IMR-90 (cell line): ENCODE results near the gene NEDD4L. TPM values are rescaled to one million over a fixed set of nuclear protein-coding genes. Genes with fewer than 3 reads are reported as not detected.

Source experiments
- ATAC-seq: fragments of 200-7000 bp; cut with Tn5 transposase; 2 replicates; pipeline ENCODE4 v1.9.1; 2020; ENCODE audit warnings: low read depth, mild to moderate bottlenecking, moderate library complexity
- BruUV-seq: library from RNA; stranded (reverse); fragments of 400-500 nt; replicated peaks from 2 replicates; lab custom pipeline; 2021; lab: Mats Ljungman, UMichigan
- CTCF ChIA-PET: fragments of 300-600 bp; formaldehyde crosslinking; extraction: SDS; loops from one replicate; lab custom pipeline; 2021; ENCODE audit warnings: antibody characterized with exemption; lab: Yijun Ruan, JAX
- POLR2A ChIA-PET: fragments of 300-600 bp; sonication (Branson Sonifier 250); formaldehyde crosslinking; loops from one replicate; lab custom pipeline; 2022; ENCODE audit warnings: antibody characterized with exemption; ENCODE audit not compliant: unreplicated experiment; lab: Charles Lee
- DNase-seq: peaks from one replicate; pipeline ENCODE4 v3.0.0; 2013
- H2AFZ ChIP-seq: replicated peaks from 2 replicates; pipeline ENCODE3; 2013; ENCODE audit warnings: low read length, mild to moderate bottlenecking; ENCODE audit not compliant: poor library complexity
- H2AK5ac ChIP-seq: 2 replicates; pipeline ENCODE4 v1.6.1; 2013; ENCODE audit warnings: low read depth, low read length, inconsistent platforms
- H2AK9ac ChIP-seq: replicated peaks from 2 replicates; pipeline ENCODE3; 2013; ENCODE audit warnings: mild to moderate bottlenecking, low read depth, low read length, moderate library complexity; ENCODE audit not compliant: poor library complexity
- H2BK120ac ChIP-seq: 2 replicates; pipeline ENCODE4 v1.6.1; 2013; ENCODE audit warnings: low read depth, low read length, inconsistent platforms
- H2BK15ac ChIP-seq: 3 replicates; pipeline ENCODE4 v1.6.1; 2013; ENCODE audit warnings: low read depth, low read length, inconsistent platforms
- H2BK20ac ChIP-seq: 2 replicates; pipeline ENCODE4 v1.6.1; 2013; ENCODE audit warnings: low read depth, mild to moderate bottlenecking, inconsistent platforms, low read length, moderate library complexity
- H2BK5ac ChIP-seq: 2 replicates; pipeline ENCODE4 v1.6.1; 2013; ENCODE audit warnings: mild to moderate bottlenecking, low read depth, low read length, inconsistent platforms; ENCODE audit not compliant: poor library complexity, severe bottlenecking
- H3K14ac ChIP-seq: replicated peaks from 2 replicates; pipeline ENCODE4 v1.6.1; 2013; ENCODE audit warnings: low read depth, low read length, inconsistent platforms
- H3K18ac ChIP-seq: 2 replicates; pipeline ENCODE4 v1.6.1; 2013; ENCODE audit warnings: low read depth, low read length, control low read depth
- H3K23ac ChIP-seq: 2 replicates; pipeline ENCODE4 v1.6.1; 2013; ENCODE audit warnings: low read depth, low read length, inconsistent platforms
- H3K27ac ChIP-seq: 2 replicates; pipeline ENCODE4 v1.5.1; 2013; ENCODE audit warnings: mild to moderate bottlenecking, control low read depth, low read length; ENCODE audit not compliant: insufficient read depth
- H3K27me3 ChIP-seq: 2 replicates; pipeline ENCODE4 v1.6.1; 2013; ENCODE audit warnings: low read length; ENCODE audit not compliant: control insufficient read depth, insufficient read depth
- H3K36me3 ChIP-seq: 2 replicates; pipeline ENCODE4 v1.6.1; 2013; ENCODE audit warnings: low read length, mixed read lengths; ENCODE audit not compliant: control insufficient read depth, insufficient read depth
- H3K4ac ChIP-seq: 2 replicates; pipeline ENCODE4 v1.6.1; 2013; ENCODE audit warnings: low read depth, low read length, inconsistent platforms
- H3K4me1 ChIP-seq: 2 replicates; pipeline ENCODE4 v1.6.1; 2013; ENCODE audit warnings: low read length, mixed read lengths; ENCODE audit not compliant: control insufficient read depth, insufficient read depth
- H3K4me2 ChIP-seq: 2 replicates; pipeline ENCODE4 v1.6.1; 2013; ENCODE audit warnings: low read depth, mild to moderate bottlenecking, control low read depth, low read length, moderate library complexity
- H3K4me3 ChIP-seq: 2 replicates; pipeline ENCODE4 v1.5.1; 2013; ENCODE audit warnings: low read depth, mild to moderate bottlenecking, control low read depth, low read length, moderate library complexity; ENCODE audit not compliant: insufficient read depth
- H3K56ac ChIP-seq: 2 replicates; pipeline ENCODE4 v1.6.1; 2013; ENCODE audit warnings: low read length, inconsistent platforms; ENCODE audit not compliant: insufficient read depth; ENCODE audit errors: extremely low read depth
- H3K79me1 ChIP-seq, 2 experiments: 2 replicates each; pipeline ENCODE4 v1.6.1; 2013; ENCODE audit warnings: low read length in 2 of 2, inconsistent platforms in 1 of 2, low read depth in 1 of 2
- H3K9ac ChIP-seq: 2 replicates; pipeline ENCODE4 v1.6.1; 2013; ENCODE audit warnings: low read depth, low read length, control low read depth
- H3K9me1 ChIP-seq: 2 replicates; pipeline ENCODE4 v1.6.1; 2013; ENCODE audit warnings: low read length, inconsistent platforms; ENCODE audit not compliant: insufficient read depth
- H3K9me3 ChIP-seq: 2 replicates; pipeline ENCODE4 v1.6.1; 2013; ENCODE audit warnings: low read length; ENCODE audit not compliant: control insufficient read depth, insufficient read depth
- H4K20me1 ChIP-seq: 2 replicates; pipeline ENCODE4 v1.6.1; 2013; ENCODE audit warnings: low read length, inconsistent platforms; ENCODE audit not compliant: insufficient read depth
- H4K5ac ChIP-seq: 2 replicates; pipeline ENCODE4 v1.6.1; 2013; ENCODE audit warnings: mild to moderate bottlenecking, low read depth, low read length, control low read depth
- H4K8ac ChIP-seq, 2 experiments: 2 replicates each; pipeline ENCODE4 v1.6.1; 2013; ENCODE audit warnings: low read depth in 2 of 2, low read length in 2 of 2, control low read depth in 1 of 2, inconsistent platforms in 1 of 2
- H4K91ac ChIP-seq: 2 replicates; pipeline ENCODE4 v1.6.1; 2013; ENCODE audit warnings: low read depth, low read length, inconsistent platforms; ENCODE audit not compliant: insufficient read depth
- BHLHE40 ChIP-seq: fragments of 150-350 bp; IDR thresholded peaks from 2 replicates; pipeline ENCODE4 v1.6.1; 2016; ENCODE audit warnings: mild to moderate bottlenecking, low read depth, low read length
- CEBPB ChIP-seq: IDR thresholded peaks from 2 replicates; pipeline ENCODE4 v1.6.1; 2012; ENCODE audit warnings: low read depth, low read length, improper control_type of control experiment
- FOS ChIP-seq: fragments of 150-350 bp; IDR thresholded peaks from 2 replicates; pipeline ENCODE4 v1.6.1; 2016; ENCODE audit warnings: low read depth, low read length
- MAFK ChIP-seq: IDR thresholded peaks from 2 replicates; pipeline ENCODE4 v1.6.1; 2012; ENCODE audit warnings: low read depth, low read length, improper control_type of control experiment
- MXI1 ChIP-seq: IDR thresholded peaks from 2 replicates; pipeline ENCODE4 v1.6.1; 2012; ENCODE audit warnings: low read depth, mild to moderate bottlenecking, low read length, moderate library complexity, borderline replicate concordance
- NFE2L2 ChIP-seq: fragments of 150-350 bp; IDR thresholded peaks from 2 replicates; pipeline ENCODE4 v1.6.1; 2016; ENCODE audit warnings: low read depth, mild to moderate bottlenecking, low read length
- POLR2A ChIP-seq: IDR thresholded peaks from 2 replicates; pipeline ENCODE4 v1.6.1; 2012; ENCODE audit warnings: mild to moderate bottlenecking, low read depth, low read length
- RAD21 ChIP-seq: IDR thresholded peaks from 2 replicates; pipeline ENCODE4 v1.6.1; 2012; ENCODE audit warnings: low read length, improper control_type of control experiment
- RCOR1 ChIP-seq: IDR thresholded peaks from 2 replicates; pipeline ENCODE4 v1.6.1; 2012; ENCODE audit warnings: mild to moderate bottlenecking, low read length, improper control_type of control experiment; ENCODE audit not compliant: insufficient replicate concordance
- RFX5 ChIP-seq: IDR thresholded peaks from 2 replicates; pipeline ENCODE4 v1.8.0; 2012; ENCODE audit warnings: low read depth, mild to moderate bottlenecking, low read length, moderate library complexity
- SMC3 ChIP-seq: fragments of 150-350 bp; IDR thresholded peaks from 2 replicates; pipeline ENCODE4 v1.6.1; 2016; ENCODE audit warnings: low read depth, mild to moderate bottlenecking, antibody characterized with exemption, low read length, moderate library complexity
- USF2 ChIP-seq: fragments of 150-350 bp; IDR thresholded peaks from 2 replicates; pipeline ENCODE4 v1.6.1; 2017; ENCODE audit warnings: mild to moderate bottlenecking, antibody characterized with exemption, low read length, low read depth
- WGBS, 2 experiments: methylation state at CpG; one replicate each; pipeline versions ENCODE4 v1.1.5 to v1.1.7; 2013; ENCODE audit warnings: missing lambda C conversion rate in 2 of 2; ENCODE audit not compliant: insufficient read length in 1 of 2; ENCODE audit errors: extremely low coverage in 2 of 2; 5-methylcytosine and 5-hydroxymethylcytosine counted together
- dilution Hi-C: fragments of 300-500 bp; cut with HindIII; formaldehyde crosslinking; loops from one replicate; pipeline ENCODE4 v1.14.3; 2018; ENCODE audit warnings: low sequenced_read_pairs; ENCODE audit not compliant: unreplicated experiment
- in situ Hi-C: fragments of 300-500 bp; cut with MboI; formaldehyde crosslinking; loops from 3 replicates; pipeline ENCODE4 v1.14.3; 2019; ENCODE audit warnings: low sequenced_read_pairs, inconsistent platforms, mixed read lengths
- intact Hi-C: fragments of 100-400 bp; cut with micrococcal nuclease; formaldehyde crosslinking; loops from 2 replicates; pipeline ENCODE4 v1.10.0; 2022
- polyA plus RNA-seq, 3 experiments: library from polyadenylated mRNA; depleted of rRNA; stranded (reverse); fragments of >200 nt; gene quantifications; 2 replicates each; pipeline ENCODE4 v1.2.3, GENCODE V29; 2012; ENCODE audit warnings: low replicate concordance in 1 of 3
- total RNA-seq: library from RNA; depleted of rRNA; stranded (reverse); fragments of >200 nt; gene quantifications from 2 replicates; pipeline ENCODE4 v1.2.3, GENCODE V29; 2012
- TF ChIP-seq, protein P1 (sequence below): conservative IDR thresholded peaks from 2 replicates; pipeline ENCODE4 v1.5.1; 2012; ENCODE audit warnings: mild to moderate bottlenecking, low read depth, low read length, improper control_type of control experiment
- TF ChIP-seq, protein P2 (sequence below): fragments of 150-350 bp; IDR thresholded peaks from 2 replicates; pipeline ENCODE4 v1.6.1; 2016; ENCODE audit warnings: low read depth, mild to moderate bottlenecking, low read length, moderate library complexity, borderline replicate concordance

Gene NEDD4L
- total and polyA plus RNA-seq, 2 of the 4 experiments (the other 2 are of a cell fraction), result 10.0 to 10.9 TPM

GRCh38 chr18:58106289-58107070 lies 62.5 kb downstream of the NEDD4L start:
- POLR2A ChIA-PET, result no interaction called here
- peak overlapping the region; percentile 64; the same call in 1 of the 2 replicates for H3K27ac ChIP-seq
- TF ChIP-seq CEBPB, result no peak
- TF ChIP-seq, protein P1, sequence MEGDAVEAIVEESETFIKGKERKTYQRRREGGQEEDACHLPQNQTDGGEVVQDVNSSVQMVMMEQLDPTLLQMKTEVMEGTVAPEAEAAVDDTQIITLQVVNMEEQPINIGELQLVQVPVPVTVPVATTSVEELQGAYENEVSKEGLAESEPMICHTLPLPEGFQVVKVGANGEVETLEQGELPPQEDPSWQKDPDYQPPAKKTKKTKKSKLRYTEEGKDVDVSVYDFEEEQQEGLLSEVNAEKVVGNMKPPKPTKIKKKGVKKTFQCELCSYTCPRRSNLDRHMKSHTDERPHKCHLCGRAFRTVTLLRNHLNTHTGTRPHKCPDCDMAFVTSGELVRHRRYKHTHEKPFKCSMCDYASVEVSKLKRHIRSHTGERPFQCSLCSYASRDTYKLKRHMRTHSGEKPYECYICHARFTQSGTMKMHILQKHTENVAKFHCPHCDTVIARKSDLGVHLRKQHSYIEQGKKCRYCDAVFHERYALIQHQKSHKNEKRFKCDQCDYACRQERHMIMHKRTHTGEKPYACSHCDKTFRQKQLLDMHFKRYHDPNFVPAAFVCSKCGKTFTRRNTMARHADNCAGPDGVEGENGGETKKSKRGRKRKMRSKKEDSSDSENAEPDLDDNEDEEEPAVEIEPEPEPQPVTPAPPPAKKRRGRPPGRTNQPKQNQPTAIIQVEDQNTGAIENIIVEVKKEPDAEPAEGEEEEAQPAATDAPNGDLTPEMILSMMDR, result no peak
- TF ChIP-seq MAFK, result no peak
- TF ChIP-seq SMC3, result no peak
- TF ChIP-seq, protein P2, sequence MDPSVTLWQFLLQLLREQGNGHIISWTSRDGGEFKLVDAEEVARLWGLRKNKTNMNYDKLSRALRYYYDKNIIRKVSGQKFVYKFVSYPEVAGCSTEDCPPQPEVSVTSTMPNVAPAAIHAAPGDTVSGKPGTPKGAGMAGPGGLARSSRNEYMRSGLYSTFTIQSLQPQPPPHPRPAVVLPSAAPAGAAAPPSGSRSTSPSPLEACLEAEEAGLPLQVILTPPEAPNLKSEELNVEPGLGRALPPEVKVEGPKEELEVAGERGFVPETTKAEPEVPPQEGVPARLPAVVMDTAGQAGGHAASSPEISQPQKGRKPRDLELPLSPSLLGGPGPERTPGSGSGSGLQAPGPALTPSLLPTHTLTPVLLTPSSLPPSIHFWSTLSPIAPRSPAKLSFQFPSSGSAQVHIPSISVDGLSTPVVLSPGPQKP, result no peak
- no peak for TF ChIP-seq BHLHE40
- TF ChIP-seq POLR2A, result no peak
- TF ChIP-seq RFX5, result no peak
- no peak for TF ChIP-seq FOS
- TF ChIP-seq USF2, result no peak
- no peak for TF ChIP-seq NFE2L2
- no peak for TF ChIP-seq RCOR1
- no peak for TF ChIP-seq MXI1
- TF ChIP-seq RAD21, result no peak

More at GRCh38 chr18:58106289-58107070, 62.5 kb downstream of the NEDD4L start:
- no peak overlapping the region; the same call in 1 of the 2 replicates for H3K14ac ChIP-seq
- no peak overlapping the region for H4K8ac ChIP-seq
- no peak overlapping the region for H2BK5ac ChIP-seq
- no peak overlapping the region for H2BK120ac ChIP-seq
- no peaks in the 10 kb centered on the region for H3K9me3 ChIP-seq
- H2BK15ac ChIP-seq, result no peak overlapping the region
- no peaks in the 10 kb centered on the region for H3K36me3 ChIP-seq
- no peak overlapping the region for H3K4me3 ChIP-seq
- CTCF ChIA-PET, result interaction anchor here (1.0 kb wide), 1 partner anchor 147 kb away, joined by 3 read pairs; no protein-coding TSS in a partner anchor
- DNase-seq (no peak), ATAC-seq (no peak)
- no peak overlapping the region for H2AFZ ChIP-seq
- H3K9me1 ChIP-seq, result peaks cover 7% of the 10 kb centered on the region; the same call in 1 of the 2 replicates
- no peak overlapping the region; the same call in 1 of the 2 replicates for H4K5ac ChIP-seq
- no peak overlapping the region for H3K23ac ChIP-seq
- H3K4ac ChIP-seq, result no peak overlapping the region
- peak overlapping the region; percentile 46; the same call in 1 of the 2 replicates for H3K4me2 ChIP-seq
- no peaks in the 10 kb centered on the region for H3K79me1 ChIP-seq
- peaks cover 12% of the 10 kb centered on the region for H3K4me1 ChIP-seq
- no peak overlapping the region for H4K91ac ChIP-seq
- no peaks in the 10 kb centered on the region; the same call in 1 of the 2 replicates for H3K27me3 ChIP-seq
- no peak overlapping the region for H2BK20ac ChIP-seq
- 80% methylated on average over 1 of the region's 6 CpGs; no CpG with 5 or more reads in 1 of the 2 experiments for WGBS, 2 experiments
- in situ Hi-C loops, result loop anchor here (25.0 kb wide), 1 partner anchor 469 kb away; no protein-coding TSS in a partner anchor
- no TSS peak for BruUV-seq
- no peak overlapping the region for H2AK9ac ChIP-seq
- H4K20me1 ChIP-seq, result 0 out of 2 replicates have a peak, but pooled peaks cover 4% of the 10 kb centered on the region
- H3K9ac ChIP-seq, result no peak overlapping the region
- H3K56ac ChIP-seq, result no peak overlapping the region
- intact Hi-C loops, result no loop called here
- no peak overlapping the region; the same call in 1 of the 2 replicates for H3K18ac ChIP-seq
- dilution Hi-C loops, result no loop called here
- H2AK5ac ChIP-seq, result no peak overlapping the region
